ENCODE results near the gene DBH.

The DBH gene

GRCh38 chr9:133635533-133636531 lies at the start of gene DBH:
Gene DBH (plus strand): TSS chr9:133636363. CDS start chr9:133636372, 9 bp downstream.
- no peak for DNase-seq

- DNase-seq: no peak
These were observed 49.1 kb upstream of the DBH start for GRCh38 chr9:133587051-133587450.

- DNase-seq: no peak
These were observed 48.7 kb upstream of the DBH start for GRCh38 chr9:133587466-133587865.

GRCh38 chr9:133589454-133590227 lies 46.5 kb upstream of the DBH start:
- peak; percentile 42 for DNase-seq

- no peak for DNase-seq
These were observed 45.8 kb upstream of the DBH start for GRCh38 chr9:133590231-133590855.

- no peak for DNase-seq
These were observed 44.9 kb upstream of the DBH start for GRCh38 chr9:133591116-133591910.

GRCh38 chr9:133591985-133592384 lies 44.2 kb upstream of the DBH start:
- no peak for DNase-seq

GRCh38 chr9:133592731-133593409 lies 43.3 kb upstream of the DBH start:
- DNase-seq: peak; percentile 7

- DNase-seq: no peak
These were observed 42.4 kb upstream of the DBH start for GRCh38 chr9:133593587-133594253.

GRCh38 chr9:133594310-133594709 lies 41.9 kb upstream of the DBH start:
- DNase-seq: no peak

- no peak for DNase-seq
These were observed 40.3 kb upstream of the DBH start for GRCh38 chr9:133595910-133596309.

GRCh38 chr9:133597316-133597957 lies 38.7 kb upstream of the DBH start:
- no peak for DNase-seq

GRCh38 chr9:133598978-133599377 lies 37.2 kb upstream of the DBH start:
- no peak for DNase-seq

- no peak for DNase-seq
These were observed 36.5 kb upstream of the DBH start for GRCh38 chr9:133599470-133600173.

- no peak for DNase-seq
These were observed 35.4 kb upstream of the DBH start for GRCh38 chr9:133600739-133601138.

- DNase-seq: no peak
These were observed 34.4 kb upstream of the DBH start for GRCh38 chr9:133601746-133602145.

- no peak for DNase-seq
These were observed 33.9 kb upstream of the DBH start for GRCh38 chr9:133602277-133602676.

GRCh38 chr9:133603135-133603927 lies 32.8 kb upstream of the DBH start:
- no peak for DNase-seq

GRCh38 chr9:133604214-133604613 lies 31.9 kb upstream of the DBH start:
- DNase-seq: peak; percentile 30
